ENCODE measurements around the gene TRIM46.

GRCh38 chr1:155192346-155193274, 19.0 kb downstream of the TRIM46 start:
- TF ChIP-seq CTCF (IDR thresholded peaks at IDR 0.05) (no peak), POLR2A (IDR thresholded peaks at IDR 0.05) (no peak)

Data from right lobe of liver (tissue), 4 donors.